C1 segment of cervical spinal cord (tissue), 14 donors: ENCODE measurements around the gene ZNF544.

Experiments
- DNase-seq, 14 donors: peaks; one replicate each; lab custom pipeline; 2025; lab: John Stamatoyannopoulos, UW

The ZNF544 gene

DNA sequence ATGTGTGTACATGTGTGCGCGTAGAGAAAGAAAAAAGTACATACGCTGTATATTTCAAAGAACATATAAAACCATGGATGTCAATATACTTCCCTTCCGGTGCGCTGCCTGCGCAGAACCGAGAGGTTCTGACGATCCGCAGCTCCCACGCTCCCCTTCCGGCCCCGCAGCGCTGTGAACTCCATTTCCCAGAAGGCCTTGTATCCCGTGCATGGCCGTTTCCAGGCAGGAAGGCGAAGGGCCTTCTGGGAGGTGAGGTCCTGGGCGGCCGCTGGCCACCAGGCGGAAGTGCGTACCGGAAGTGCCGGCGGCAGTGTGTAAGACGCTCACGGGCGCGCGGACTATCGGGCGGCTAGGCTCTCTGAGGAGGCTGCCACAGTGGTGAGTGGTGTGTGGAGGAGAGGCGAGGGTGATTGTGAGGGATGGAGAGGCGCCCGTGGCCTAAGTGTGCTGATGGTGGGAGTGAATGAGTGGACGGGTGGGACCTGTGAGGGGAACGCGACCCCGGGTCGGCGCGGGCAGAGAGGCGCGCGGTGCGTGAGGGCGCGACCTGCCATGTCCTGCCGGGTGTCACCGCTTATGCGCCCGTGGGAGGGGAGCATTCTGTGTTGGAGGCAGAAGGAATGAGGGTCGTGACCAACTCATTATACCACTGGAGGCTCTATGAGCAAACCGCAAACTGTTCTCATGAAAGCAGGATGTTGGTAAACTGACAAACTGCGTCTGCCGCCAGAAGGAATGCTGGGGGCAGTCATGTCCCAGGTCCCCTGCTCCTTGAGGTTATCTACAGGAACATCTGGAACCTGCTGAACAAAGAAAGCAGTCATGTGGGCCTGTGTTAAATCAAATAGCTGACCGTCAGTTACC is 76.6 kb downstream of the ZNF544 start, which contains the start of gene ERVK3-1:
TSS of gene ERVK3-1 (plus strand) at position 313 of the 867 bp plus-strand sequence. CDS start 6,792 bp downstream, outside the sequence.
- DNase-seq = peak; percentile 56 to 97 (median 92)

DNA sequence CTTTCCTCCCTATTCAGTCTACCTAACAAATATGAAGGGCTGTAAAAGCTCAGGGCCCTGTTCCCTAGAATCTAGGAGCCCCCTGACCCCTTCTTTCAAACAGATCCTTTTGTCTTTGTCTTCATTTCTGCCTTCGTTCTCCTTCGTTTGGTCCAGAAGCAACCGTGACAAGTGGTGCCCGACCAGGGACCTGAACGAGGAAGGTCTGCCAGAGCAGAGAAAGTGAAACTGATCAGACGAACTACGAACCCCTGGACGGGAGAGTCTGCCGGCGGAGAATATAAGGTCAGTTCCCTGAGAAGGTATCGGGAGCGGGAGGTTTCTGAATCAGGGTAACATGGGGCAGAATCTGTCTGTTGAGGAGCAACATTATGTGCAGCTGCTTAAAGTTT is 77.2 kb downstream of the ZNF544 start:
- no peak for DNase-seq

DNA sequence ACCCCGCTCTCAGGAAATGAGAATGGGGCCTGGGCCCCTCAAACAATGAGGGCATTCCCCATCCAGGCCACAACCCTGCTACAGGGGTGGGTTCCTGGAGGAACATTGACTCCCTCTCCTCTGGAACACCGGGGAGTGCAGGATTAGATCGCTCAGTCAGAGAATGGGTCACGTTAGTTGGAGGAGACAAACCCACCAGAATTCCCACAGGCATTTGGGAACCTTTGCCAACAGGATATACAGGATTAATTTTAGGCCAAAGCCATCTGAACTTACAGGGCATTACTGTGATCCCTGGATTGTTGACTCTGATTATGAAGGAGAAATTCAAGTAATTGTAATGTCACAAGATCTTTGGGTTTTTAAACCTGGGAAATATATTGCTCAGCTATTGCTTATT is 79.0 kb downstream of the ZNF544 start:
- no peak for DNase-seq

DNA sequence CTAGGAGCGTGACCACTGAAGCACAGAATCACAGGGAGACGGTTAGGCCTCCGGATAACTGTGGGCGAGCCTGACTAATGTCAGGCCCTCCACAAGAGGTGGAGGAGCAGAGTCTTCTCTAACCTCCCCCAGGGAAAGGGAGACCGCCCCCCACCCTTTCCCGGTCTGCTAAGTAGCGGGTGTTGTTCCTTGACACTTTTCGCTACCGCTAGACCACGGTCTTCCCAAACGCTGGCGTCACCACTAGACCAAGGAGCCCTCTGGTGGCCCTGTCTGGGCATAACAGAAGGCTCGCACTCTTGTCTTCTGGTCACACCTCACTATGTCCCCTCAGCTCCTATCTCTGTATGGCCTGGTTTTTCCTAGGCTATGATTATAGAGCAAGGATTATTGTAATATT is 82.0 kb downstream of the ZNF544 start:
- DNase-seq = peak in 2 of 14 donors; percentile 0 to 21

DNA sequence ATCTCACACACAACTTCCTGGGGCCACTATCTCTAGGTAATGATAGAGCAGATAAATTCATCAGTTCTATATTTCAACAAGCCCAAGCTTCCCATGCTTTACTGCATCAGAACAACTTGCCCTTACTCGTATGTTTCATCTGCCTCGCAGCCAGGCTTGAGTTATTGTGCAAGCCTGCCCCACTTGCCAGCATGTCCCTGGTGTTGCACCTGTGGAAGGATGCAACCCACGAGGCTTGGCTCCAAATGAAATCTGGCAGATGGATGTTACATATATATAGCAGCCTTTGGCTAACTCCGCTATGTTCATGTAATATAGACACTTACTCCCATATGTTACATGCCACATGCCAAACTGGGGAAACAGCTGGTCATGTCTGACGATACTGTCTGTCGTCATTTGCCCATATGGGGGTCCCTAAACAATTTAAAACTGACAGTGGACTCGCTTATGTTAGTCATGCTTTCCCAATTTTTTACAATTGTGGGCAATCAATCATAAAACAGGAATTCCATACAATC is 82.7 kb downstream of the ZNF544 start:
- DNase-seq = no peak
